ENCODE results near the gene F2R.
"Not testable (repeated sequence)": the region's sequence is repeated elsewhere in the genome, so short reads cannot be mapped to it uniquely, and the experiment has no call there.

F2R gene

DNA sequence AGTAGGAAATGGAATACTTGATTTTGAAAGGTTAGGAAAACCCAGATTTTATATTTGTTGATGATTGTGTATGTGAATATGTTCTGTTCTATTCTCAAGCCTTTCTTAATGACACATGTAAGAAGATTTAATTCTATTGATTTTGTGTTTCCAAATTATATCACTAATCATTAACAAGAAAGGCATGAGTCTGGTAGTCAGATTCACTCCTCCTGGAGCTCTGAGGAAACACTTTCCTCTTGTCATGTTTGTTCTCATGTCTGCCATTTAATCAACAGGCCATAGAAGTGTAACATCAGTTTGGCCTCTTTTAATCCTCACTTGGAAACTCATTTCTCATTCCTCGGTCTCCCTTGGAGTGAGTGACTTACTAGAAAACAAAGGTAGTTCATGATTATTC lies 40.6 kb upstream of the F2R start:
- TF ChIP-seq GLIS3 (CRISPR knock-in tag; IDR thresholded peaks at IDR 0.05) (no peak), ZFP3 (CRISPR knock-in tag; IDR thresholded peaks at IDR 0.05) (no peak), ZNF70 (CRISPR knock-in tag; IDR thresholded peaks at IDR 0.05) (no peak), ISL1 (CRISPR knock-in tag; IDR thresholded peaks at IDR 0.05) (no peak), CSDC2 (CRISPR knock-in tag; IDR thresholded peaks at IDR 0.05) (no peak), ZNF8 (CRISPR knock-in tag; IDR thresholded peaks at IDR 0.05) (no peak), RARB (CRISPR knock-in tag; IDR thresholded peaks at IDR 0.05) (no peak), PPARA (CRISPR knock-in tag; IDR thresholded peaks at IDR 0.05; ENCODE audit: borderline replicate concordance) (no peak), BACH2 (CRISPR knock-in tag; IDR thresholded peaks at IDR 0.05; ENCODE audit: borderline replicate concordance) (no peak), TOX (CRISPR knock-in tag; IDR thresholded peaks at IDR 0.05; ENCODE audit: borderline replicate concordance) (no peak), ESRRG (CRISPR knock-in tag; IDR thresholded peaks at IDR 0.05) (no peak)
- TF ChIP-seq, protein P1, sequence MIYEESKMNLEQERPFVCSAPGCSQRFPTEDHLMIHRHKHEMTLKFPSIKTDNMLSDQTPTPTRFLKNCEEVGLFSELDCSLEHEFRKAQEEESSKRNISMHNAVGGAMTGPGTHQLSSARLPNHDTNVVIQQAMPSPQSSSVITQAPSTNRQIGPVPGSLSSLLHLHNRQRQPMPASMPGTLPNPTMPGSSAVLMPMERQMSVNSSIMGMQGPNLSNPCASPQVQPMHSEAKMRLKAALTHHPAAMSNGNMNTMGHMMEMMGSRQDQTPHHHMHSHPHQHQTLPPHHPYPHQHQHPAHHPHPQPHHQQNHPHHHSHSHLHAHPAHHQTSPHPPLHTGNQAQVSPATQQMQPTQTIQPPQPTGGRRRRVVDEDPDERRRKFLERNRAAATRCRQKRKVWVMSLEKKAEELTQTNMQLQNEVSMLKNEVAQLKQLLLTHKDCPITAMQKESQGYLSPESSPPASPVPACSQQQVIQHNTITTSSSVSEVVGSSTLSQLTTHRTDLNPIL (CRISPR knock-in tag; IDR thresholded peaks at IDR 0.05; ENCODE audit: low read depth): no peak
- TF ChIP-seq, protein P2, sequence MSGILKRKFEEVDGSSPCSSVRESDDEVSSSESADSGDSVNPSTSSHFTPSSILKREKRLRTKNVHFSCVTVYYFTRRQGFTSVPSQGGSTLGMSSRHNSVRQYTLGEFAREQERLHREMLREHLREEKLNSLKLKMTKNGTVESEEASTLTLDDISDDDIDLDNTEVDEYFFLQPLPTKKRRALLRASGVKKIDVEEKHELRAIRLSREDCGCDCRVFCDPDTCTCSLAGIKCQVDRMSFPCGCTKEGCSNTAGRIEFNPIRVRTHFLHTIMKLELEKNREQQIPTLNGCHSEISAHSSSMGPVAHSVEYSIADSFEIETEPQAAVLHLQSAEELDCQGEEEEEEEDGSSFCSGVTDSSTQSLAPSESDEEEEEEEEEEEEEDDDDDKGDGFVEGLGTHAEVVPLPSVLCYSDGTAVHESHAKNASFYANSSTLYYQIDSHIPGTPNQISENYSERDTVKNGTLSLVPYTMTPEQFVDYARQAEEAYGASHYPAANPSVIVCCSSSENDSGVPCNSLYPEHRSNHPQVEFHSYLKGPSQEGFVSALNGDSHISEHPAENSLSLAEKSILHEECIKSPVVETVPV (CRISPR knock-in tag; IDR thresholded peaks at IDR 0.05): no peak
- TF ChIP-seq, protein P3, sequence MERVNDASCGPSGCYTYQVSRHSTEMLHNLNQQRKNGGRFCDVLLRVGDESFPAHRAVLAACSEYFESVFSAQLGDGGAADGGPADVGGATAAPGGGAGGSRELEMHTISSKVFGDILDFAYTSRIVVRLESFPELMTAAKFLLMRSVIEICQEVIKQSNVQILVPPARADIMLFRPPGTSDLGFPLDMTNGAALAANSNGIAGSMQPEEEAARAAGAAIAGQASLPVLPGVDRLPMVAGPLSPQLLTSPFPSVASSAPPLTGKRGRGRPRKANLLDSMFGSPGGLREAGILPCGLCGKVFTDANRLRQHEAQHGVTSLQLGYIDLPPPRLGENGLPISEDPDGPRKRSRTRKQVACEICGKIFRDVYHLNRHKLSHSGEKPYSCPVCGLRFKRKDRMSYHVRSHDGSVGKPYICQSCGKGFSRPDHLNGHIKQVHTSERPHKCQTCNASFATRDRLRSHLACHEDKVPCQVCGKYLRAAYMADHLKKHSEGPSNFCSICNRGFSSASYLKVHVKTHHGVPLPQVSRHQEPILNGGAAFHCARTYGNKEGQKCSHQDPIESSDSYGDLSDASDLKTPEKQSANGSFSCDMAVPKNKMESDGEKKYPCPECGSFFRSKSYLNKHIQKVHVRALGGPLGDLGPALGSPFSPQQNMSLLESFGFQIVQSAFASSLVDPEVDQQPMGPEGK (CRISPR knock-in tag; IDR thresholded peaks at IDR 0.05; ENCODE audit: borderline replicate concordance): no peak

DNA sequence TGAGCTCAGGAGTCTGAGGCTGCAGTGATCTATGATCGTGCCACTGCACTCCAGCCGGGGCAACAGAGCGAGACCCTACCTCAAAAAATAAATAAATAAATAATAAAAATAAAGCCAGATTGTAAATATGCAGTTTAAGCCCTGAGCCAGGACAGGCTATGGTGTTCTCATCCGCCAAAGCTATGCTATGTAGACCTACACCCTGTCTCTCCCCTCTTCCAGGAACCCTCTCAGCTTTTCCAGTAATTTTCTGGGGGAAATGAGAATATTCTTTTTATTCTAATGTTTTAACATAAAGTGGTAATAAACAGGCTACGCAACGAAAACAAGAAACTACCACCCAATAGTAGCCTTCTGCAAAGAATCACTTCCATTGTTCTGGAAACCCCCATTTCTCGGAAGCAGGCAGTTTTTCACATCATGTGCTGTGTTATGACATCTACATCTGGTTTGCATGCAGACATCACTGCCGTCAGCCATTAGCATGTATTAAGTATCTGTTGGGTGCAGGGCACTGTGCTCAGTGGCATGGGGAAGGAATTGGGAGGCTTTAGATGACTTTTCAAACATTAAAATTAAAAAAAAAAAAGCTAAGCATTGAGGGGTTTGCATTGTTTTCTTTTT lies 38.0 kb upstream of the F2R start:
- no peak for ATAC-seq
- no peak for TF ChIP-seq ARNTL (CRISPR knock-in tag; IDR thresholded peaks at IDR 0.05; ENCODE audit: borderline replicate concordance, low read depth)
- TF ChIP-seq TOX (CRISPR knock-in tag; IDR thresholded peaks at IDR 0.05; ENCODE audit: borderline replicate concordance): no peak
- TF ChIP-seq ZFP3 (CRISPR knock-in tag; IDR thresholded peaks at IDR 0.05): no peak
- TF ChIP-seq, protein P1 (CRISPR knock-in tag; IDR thresholded peaks at IDR 0.05; ENCODE audit: low read depth): no peak
- TF ChIP-seq, protein P3 (CRISPR knock-in tag; IDR thresholded peaks at IDR 0.05; ENCODE audit: borderline replicate concordance): no peak
- no peak for TF ChIP-seq SNAI2 (CRISPR knock-in tag; IDR thresholded peaks at IDR 0.05)
- TF ChIP-seq TCF4 (CRISPR knock-in tag; IDR thresholded peaks at IDR 0.05; ENCODE audit: borderline replicate concordance): no peak

More for the DNA sequence above, 40.6 kb upstream of the F2R start:
- ATAC-seq: no peak

DNA sequence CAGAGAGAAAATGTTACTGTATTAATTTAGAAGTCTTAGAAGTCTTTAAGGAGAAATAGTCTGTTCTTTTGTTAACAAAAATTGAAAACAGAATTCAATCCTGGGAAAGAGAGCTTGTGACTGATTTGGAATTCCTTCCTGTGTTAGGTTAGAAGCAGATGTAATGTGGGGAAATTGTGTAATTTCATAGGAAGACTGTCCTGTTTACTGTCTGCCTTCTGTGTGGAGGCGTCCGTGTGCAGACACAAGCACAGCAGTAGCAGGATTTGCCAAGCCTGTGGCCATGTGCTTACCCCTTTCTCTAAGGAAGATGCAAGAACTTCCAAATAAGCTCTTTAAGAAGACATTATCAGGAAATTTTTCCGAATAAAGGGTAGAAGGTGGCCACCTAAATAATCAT lies 36.7 kb upstream of the F2R start:
- ATAC-seq: peak; percentile 73
- TF ChIP-seq TOX (CRISPR knock-in tag; IDR thresholded peaks at IDR 0.05; ENCODE audit: borderline replicate concordance) (no peak), BACH2 (CRISPR knock-in tag; IDR thresholded peaks at IDR 0.05; ENCODE audit: borderline replicate concordance) (no peak)

DNA sequence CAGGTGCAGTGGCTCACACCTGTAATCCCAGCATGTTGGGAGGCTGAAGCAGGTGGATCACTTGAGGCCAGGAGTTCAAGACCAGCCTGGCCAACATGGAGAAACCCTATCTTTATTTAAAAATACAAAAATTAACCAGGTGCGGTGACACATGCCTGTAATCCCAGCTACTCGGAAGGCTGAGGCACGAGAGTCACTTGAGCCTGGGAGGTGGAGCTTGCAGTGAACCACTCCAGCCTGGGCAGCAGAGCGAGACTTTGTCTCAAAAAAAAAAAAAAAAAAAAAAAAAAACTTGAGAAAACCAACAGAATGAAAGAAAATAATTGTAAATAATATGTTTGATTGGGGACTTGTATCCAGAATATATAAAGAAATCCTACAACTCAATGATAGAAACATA lies 35.1 kb upstream of the F2R start:
- ATAC-seq: not testable (repeated sequence)

DNA sequence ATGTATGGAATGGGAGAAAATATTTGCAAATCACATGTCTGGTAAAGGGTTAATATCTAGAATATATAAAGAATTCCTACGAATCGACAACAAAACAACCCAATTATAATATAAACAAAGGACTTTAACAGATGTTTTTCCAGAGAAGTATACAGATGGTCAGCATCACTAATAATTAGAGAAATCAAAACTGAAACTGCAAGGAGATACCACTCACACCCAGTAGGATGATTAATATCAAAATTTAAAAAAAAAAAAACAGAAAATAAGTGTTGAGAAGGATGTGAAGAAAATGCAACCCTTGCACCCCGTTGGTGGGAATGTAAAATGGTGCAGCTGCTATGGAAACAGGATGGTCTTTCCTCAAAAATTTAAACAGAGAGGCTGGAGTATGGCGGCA lies 34.6 kb upstream of the F2R start:
- ATAC-seq: no peak
- TF ChIP-seq PPARA (CRISPR knock-in tag; IDR thresholded peaks at IDR 0.05; ENCODE audit: borderline replicate concordance) (no peak), SNAI2 (CRISPR knock-in tag; IDR thresholded peaks at IDR 0.05) (no peak)
- TF ChIP-seq, protein P4, sequence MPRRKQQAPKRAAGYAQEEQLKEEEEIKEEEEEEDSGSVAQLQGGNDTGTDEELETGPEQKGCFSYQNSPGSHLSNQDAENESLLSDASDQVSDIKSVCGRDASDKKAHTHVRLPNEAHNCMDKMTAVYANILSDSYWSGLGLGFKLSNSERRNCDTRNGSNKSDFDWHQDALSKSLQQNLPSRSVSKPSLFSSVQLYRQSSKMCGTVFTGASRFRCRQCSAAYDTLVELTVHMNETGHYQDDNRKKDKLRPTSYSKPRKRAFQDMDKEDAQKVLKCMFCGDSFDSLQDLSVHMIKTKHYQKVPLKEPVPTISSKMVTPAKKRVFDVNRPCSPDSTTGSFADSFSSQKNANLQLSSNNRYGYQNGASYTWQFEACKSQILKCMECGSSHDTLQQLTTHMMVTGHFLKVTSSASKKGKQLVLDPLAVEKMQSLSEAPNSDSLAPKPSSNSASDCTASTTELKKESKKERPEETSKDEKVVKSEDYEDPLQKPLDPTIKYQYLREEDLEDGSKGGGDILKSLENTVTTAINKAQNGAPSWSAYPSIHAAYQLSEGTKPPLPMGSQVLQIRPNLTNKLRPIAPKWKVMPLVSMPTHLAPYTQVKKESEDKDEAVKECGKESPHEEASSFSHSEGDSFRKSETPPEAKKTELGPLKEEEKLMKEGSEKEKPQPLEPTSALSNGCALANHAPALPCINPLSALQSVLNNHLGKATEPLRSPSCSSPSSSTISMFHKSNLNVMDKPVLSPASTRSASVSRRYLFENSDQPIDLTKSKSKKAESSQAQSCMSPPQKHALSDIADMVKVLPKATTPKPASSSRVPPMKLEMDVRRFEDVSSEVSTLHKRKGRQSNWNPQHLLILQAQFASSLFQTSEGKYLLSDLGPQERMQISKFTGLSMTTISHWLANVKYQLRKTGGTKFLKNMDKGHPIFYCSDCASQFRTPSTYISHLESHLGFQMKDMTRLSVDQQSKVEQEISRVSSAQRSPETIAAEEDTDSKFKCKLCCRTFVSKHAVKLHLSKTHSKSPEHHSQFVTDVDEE (CRISPR knock-in tag; IDR thresholded peaks at IDR 0.05): no peak

All from SK-N-SH treated with all-trans-retinoic acid at 6 μM for 48 hours (cell line).